MV-4-11 (cell line): Measurements from ENCODE around the gene GALNT16.
A peak's percentile ranks its signal among the peaks of the same experiment; 100 is the strongest.

Experiments used
- DNase-seq: peaks from one replicate; lab custom pipeline; 2025; lab: John Stamatoyannopoulos, UW

GALNT16 gene

GRCh38 chr14:69317102-69317755 lies 57.3 kb downstream of the GALNT16 start:
- DNase-seq = peak; percentile 97

- DNase-seq = peak; percentile 97
These were observed 57.8 kb downstream of the GALNT16 start for GRCh38 chr14:69317780-69318179.

DNA sequence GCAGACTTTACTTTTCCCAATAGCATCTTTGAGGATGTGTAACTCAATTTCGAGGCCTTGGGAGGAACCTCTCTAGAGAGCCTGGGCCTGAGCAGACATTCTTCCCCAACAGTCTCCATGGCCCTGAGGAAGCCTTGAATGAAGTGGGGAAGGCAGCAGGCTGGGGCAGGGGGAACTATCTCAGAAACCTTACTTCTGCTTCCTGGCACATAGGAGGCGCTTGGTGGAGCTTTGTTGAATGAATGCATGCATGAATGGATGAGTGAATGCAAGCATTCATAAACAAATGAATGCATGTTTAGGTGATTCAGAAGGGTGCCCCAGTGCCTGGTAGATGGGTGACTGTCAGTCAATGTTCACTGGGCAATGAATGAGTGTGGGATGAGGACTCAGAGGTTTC lies 58.3 kb downstream of the GALNT16 start:
- peak; percentile 80 for DNase-seq

DNA sequence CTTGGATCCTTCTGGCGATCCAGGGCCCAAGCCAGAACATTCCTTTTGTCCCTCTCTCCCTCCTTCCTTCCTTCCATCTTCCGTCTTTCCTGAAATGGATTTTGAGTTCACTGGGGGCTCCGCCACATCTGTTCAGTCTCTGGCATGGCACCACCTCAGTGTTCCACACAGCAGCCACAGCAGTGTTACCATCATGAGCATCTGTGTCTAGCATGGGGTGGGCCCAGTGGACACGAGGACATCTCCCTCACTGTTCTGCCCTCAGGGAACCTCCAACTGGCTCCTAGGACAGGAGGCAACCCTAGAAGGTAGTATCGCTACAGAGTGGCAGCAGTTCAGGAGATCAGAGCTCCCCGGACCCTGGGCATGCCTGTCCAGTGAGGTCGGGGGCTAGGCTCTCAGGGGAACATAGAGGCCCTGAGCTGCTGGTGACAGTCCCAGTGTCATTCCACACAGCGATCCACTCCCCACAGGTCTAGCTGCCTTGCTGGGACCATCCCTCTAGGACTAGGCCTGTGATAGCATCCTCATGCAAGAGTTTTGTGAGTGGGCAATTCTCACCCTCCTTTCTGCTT lies 59.0 kb downstream of the GALNT16 start:
- DNase-seq = no peak

DNA sequence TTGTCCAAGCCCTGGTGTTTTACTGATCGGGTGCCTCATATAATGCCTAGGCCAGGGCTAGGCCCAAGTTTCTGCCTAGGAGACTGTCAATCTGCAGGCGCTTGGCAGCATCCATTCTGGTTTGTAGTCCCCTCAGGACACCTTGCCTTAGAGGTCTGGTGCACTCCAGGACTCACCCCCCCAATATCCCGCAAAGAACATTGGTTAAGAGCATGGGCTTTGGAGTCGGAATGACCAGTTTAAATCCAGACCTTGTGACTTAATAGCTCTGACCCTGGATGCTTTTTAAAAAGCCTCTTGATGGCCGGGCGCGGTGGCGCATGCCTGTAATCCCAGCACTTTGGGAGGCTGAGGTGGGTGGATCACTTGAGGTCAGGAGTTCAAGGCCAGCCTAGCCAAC lies 60.0 kb downstream of the GALNT16 start:
- DNase-seq = no peak

GRCh38 chr14:69320581-69321365 lies 60.8 kb downstream of the GALNT16 start:
- no peak for DNase-seq

- DNase-seq = no peak
These were observed 61.8 kb downstream of the GALNT16 start for GRCh38 chr14:69321601-69322330.

- DNase-seq = no peak
These were observed 63.5 kb downstream of the GALNT16 start for GRCh38 chr14:69323266-69323998.

- no peak for DNase-seq
These were observed 64.0 kb downstream of the GALNT16 start for GRCh38 chr14:69323999-69324282.

- no peak for DNase-seq
These were observed 64.5 kb downstream of the GALNT16 start for GRCh38 chr14:69324341-69324931.

DNA sequence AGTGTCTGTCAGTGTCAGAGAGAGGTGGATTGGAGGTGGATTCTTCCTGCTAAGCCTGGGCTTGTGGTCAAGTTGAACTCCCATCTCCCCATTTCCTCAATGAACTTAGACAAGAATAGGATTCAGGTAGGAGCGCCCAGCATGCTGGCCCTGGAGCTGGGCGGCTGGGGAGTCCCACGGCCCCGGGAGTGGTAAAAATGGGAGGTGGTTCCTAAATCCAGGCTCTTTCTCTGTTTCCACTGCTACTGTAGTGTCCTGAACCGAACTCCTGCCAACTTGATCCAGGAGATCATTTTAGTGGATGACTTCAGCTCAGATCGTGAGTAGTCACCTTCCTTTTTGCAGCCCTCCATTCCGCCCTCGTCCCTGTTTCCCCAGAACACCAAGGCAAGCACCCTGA lies 65.1 kb downstream of the GALNT16 start:
- DNase-seq = no peak

GRCh38 chr14:69325646-69326265 lies 65.8 kb downstream of the GALNT16 start:
- DNase-seq = no peak

- no peak for DNase-seq
These were observed 66.7 kb downstream of the GALNT16 start for GRCh38 chr14:69326611-69327010.

GRCh38 chr14:69327507-69327906 lies 67.5 kb downstream of the GALNT16 start:
- DNase-seq = no peak

DNA sequence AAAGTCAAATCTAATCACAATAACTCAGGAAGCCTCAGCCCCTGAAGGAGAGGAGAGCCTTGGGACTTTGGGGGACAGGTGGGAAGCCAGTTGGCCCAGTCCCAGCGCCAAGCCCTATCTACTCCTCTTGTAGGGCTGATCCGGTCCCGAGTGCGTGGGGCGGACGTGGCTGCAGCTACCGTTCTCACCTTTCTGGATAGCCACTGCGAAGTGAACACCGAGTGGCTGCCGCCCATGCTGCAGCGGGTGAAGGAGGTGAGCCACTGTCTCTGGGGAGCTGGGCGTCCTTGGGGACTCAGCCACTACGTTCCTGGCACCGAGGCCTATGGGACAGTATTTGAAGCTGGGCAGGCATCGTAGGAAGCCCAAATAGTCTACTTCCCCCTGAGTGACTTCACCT lies 68.4 kb downstream of the GALNT16 start:
- no peak for DNase-seq

DNA sequence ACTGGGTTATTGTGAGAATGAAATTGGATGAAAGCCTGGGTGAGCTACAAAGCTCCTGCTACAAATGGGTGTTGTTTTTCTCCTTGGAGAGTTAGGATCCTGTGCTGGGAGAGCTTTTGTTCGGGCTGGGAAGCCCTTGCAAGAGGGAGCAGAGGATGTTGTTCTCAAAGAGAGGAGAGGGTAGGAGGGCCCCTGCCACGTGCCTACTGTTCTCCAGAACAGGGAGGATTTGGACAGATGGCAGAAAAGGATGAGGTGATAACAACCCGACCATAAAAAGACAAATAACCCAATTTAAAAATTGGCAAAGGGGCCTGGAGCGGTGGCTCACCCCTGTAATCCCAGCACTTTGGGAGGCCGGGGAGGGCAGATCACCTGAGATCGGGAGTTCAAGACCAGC lies 68.8 kb downstream of the GALNT16 start:
- no peak for DNase-seq

- no peak for DNase-seq
These were observed 71.2 kb downstream of the GALNT16 start for GRCh38 chr14:69331206-69331605.

DNA sequence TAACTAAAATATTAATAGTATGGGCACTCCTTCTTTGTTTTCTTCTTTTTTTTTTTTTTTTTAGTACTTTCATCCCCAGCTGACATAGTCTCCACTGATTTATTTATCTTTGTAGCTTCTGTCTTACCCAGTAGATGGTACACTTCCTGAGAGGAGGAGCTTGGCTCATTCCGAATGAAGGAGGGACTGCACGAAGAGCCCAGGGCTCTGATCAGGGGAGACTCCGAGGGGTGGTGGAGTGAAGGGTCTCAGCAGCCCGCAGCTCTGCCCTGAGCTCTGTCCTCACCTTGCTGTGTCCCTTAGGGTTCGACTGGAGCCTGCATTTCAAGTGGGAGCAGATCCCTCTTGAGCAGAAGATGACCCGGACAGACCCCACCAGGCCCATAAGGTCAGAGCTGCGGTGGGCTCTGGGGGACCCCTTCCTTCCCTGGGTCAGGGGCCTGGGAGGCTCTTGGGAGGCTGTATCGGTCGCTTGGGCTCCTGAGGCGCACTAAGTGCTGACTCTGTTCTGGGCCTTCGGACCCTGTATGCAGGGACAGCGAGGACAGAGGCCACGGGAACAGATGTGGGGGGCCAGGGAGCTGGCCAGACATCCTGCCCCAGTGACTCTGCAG lies 72.9 kb downstream of the GALNT16 start:
- no peak for DNase-seq

DNA sequence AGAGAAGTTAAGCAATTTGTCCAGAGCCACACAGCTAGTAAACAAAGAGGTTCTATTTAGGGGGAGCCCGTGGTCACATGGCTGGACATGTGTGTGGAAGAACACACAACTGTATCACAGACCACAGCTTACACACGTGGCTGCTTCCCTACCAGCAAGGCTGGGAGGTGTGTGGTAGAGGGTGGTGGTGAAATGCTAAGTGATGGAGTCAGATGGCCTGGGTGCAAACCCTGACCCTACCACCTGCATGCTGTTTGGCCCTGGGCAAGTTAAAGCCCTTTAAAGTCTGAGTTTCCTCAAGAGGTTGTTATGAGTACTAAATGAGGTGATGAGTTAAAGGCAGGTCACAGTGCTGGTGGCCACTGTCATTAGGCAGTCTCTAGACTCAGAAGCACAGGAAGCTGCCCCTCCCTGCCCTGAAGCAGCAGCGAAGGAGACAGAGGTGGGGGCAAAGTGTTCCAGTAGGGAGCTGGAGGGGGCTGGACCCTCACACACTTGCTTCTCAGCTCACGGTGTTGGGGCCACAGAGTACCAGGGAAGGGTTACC lies 73.9 kb downstream of the GALNT16 start:
- no peak for DNase-seq

GRCh38 chr14:69334576-69334975 lies 74.6 kb downstream of the GALNT16 start:
- DNase-seq = no peak

- DNase-seq = no peak
These were observed 75.4 kb downstream of the GALNT16 start for GRCh38 chr14:69335371-69335771.
